Activated T-helper 1 cell treated with anti-CD3 and anti-CD28 coated beads, Interleukin-12 subunit alpha, Interleukin-12 subunit beta, Interleukin-2, Interleukin-4 antibody, amounts not matched to agents 30 ng/mL and 10 ng/mL and 1 ng/mL, durations not matched to agents 14 hours and 24 hours and 36 hours (primary cell): ENCODE results near the gene SUN1. TPM values are rescaled to one million over a fixed set of nuclear protein-coding genes. Genes with fewer than 3 reads are reported as not detected.

Experiments used
- DNase-seq: peaks from one replicate; pipeline ENCODE4 v3.0.0; 2021; ENCODE audit warnings: low spot score
- H3K27ac Mint-ChIP-seq: one replicate; pipeline ENCODE4 v1.8.0; 2021; ENCODE audit warnings: mild to moderate bottlenecking, mixed read lengths
- H3K27me3 Mint-ChIP-seq: one replicate; pipeline ENCODE4 v1.8.0; 2022; ENCODE audit warnings: mild to moderate bottlenecking, moderate library complexity, mixed read lengths; ENCODE audit not compliant: insufficient read depth
- H3K36me3 Mint-ChIP-seq: one replicate; pipeline ENCODE4 v1.8.0; 2021; ENCODE audit warnings: low read depth, mixed read lengths
- H3K4me1 Mint-ChIP-seq: one replicate; pipeline ENCODE4 v1.8.0; 2021; ENCODE audit warnings: low read depth, mixed read lengths
- H3K4me3 Mint-ChIP-seq: one replicate; pipeline ENCODE4 v1.8.0; 2021; ENCODE audit warnings: mild to moderate bottlenecking, moderate library complexity, mixed read lengths
- H3K9me3 Mint-ChIP-seq: one replicate; pipeline ENCODE4 v1.8.0; 2021; ENCODE audit warnings: mixed read lengths
- intact Hi-C: fragments of 100-400 bp; cut with micrococcal nuclease; formaldehyde crosslinking; loops from one replicate; pipeline ENCODE4 v1.15.1; 2024
- total RNA-seq: library from RNA; stranded (reverse); gene quantifications from 2 replicates; pipeline ENCODE4 v1.2.3, GENCODE V29; 2022

SUN1 gene
- total RNA-seq, 1 donor from 2014 or later: 76.4 TPM

- intact Hi-C loops: no loop called here
- peaks cover 5% of the 10 kb centered on the region for H3K4me1 Mint-ChIP-seq
- H3K36me3 Mint-ChIP-seq: peaks cover 31% of the 10 kb centered on the region
- no peaks in the 10 kb centered on the region for H3K9me3 Mint-ChIP-seq
- H3K27me3 Mint-ChIP-seq: no peaks in the 10 kb centered on the region
- no peak overlapping the region for H3K27ac Mint-ChIP-seq
- DNase-seq: no peak
- H3K4me3 Mint-ChIP-seq: no peak overlapping the region
Observed at GRCh38 chr7:889391-889790, 57.1 kb downstream of the SUN1 start.

DNA sequence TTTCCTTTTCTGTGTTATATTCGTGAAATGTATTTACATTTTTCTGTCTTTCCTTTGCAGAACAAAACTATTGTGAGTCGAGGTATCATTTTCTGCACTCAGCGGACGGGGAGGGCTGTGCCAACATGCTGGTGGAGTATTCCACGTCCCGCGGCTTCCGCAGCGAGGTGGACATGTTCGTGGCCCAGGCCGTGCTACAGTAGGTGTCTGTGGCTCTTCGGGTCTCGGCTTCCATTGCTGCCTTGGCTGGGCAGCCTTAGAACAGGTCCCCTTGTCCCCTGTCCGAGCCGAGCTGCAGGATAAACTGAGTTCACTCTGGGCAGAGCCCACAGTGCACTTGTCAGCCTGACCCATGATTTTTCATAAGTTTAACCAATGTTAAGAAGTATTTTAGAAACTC is 58.6 kb downstream of the SUN1 start:
- H3K4me1 Mint-ChIP-seq: peaks cover 5% of the 10 kb centered on the region
- H3K9me3 Mint-ChIP-seq: no peaks in the 10 kb centered on the region
- H3K27ac Mint-ChIP-seq: no peak overlapping the region
- no peak overlapping the region for H3K4me3 Mint-ChIP-seq
- intact Hi-C loops: no loop called here
- peaks cover 39% of the 10 kb centered on the region for H3K36me3 Mint-ChIP-seq
- H3K27me3 Mint-ChIP-seq: no peaks in the 10 kb centered on the region
- DNase-seq: no peak

DNA sequence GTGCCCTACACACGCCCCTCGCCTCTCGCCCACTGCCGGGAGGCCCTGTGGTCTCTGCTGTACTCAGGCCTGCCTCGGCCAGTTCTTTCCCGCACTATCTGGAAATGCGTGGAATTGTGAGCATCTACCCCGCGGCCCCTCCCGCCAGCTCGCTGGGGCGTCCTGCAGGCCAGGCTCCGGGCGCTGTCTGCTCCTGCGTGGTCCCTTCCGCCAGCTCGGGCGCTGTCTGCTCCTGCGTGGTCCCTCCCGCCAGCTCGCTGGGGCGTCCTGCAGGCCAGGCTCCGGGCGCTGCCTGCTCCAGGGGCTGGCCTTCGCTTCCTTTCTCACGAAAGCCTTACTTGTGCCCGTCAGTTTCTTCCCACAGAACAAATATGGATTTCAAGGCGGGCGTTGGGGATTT is 59.0 kb downstream of the SUN1 start:
- H3K9me3 Mint-ChIP-seq: no peaks in the 10 kb centered on the region
- no peak overlapping the region for H3K4me3 Mint-ChIP-seq
- intact Hi-C loops: no loop called here
- H3K27me3 Mint-ChIP-seq: no peaks in the 10 kb centered on the region
- no peak overlapping the region for H3K27ac Mint-ChIP-seq
- H3K4me1 Mint-ChIP-seq: peaks cover 5% of the 10 kb centered on the region
- DNase-seq: no peak
- H3K36me3 Mint-ChIP-seq: peaks cover 43% of the 10 kb centered on the region

- Mint-ChIP-seq H3K4me1 (peaks cover 5% of the 10 kb centered on the region), H3K9me3 (no peaks in the 10 kb centered on the region), H3K27me3 (no peaks in the 10 kb centered on the region), H3K4me3 (no peak overlapping the region), H3K36me3 (peaks cover 44% of the 10 kb centered on the region), H3K27ac (no peak overlapping the region)
- intact Hi-C loops: no loop called here
- no peak for DNase-seq
Observed at GRCh38 chr7:891805-892204, 59.5 kb downstream of the SUN1 start.

GRCh38 chr7:892648-893593 is 60.6 kb downstream of the SUN1 start:
- Mint-ChIP-seq H3K27ac (no peak overlapping the region), H3K27me3 (no peaks in the 10 kb centered on the region), H3K4me3 (no peak overlapping the region), H3K9me3 (no peaks in the 10 kb centered on the region), H3K36me3 (peaks cover 44% of the 10 kb centered on the region), H3K4me1 (peaks cover 5% of the 10 kb centered on the region)
- no peak for DNase-seq
- intact Hi-C loops: no loop called here

DNA sequence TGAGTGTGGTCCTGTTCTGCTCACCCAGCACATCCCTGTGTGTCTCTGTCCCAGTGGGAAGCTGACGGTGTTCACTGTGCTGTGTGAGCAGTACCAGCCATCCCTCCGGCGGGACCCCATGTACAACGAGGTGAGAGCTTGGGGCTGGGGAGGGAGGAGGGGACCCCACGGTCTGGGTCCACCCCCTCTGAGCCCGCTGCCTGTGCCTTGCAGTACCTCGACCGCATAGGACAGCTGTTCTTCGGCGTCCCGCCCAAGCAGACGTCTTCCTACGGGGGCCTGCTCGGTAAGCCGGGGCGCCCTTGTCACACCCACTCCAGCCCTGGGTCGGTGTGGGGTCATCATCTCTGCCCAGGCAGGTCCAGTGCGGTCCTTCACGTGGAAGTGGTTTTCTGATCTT is 61.4 kb downstream of the SUN1 start:
- no peaks in the 10 kb centered on the region for H3K27me3 Mint-ChIP-seq
- no peak for DNase-seq
- H3K27ac Mint-ChIP-seq: no peak overlapping the region
- H3K9me3 Mint-ChIP-seq: no peaks in the 10 kb centered on the region
- no peak overlapping the region for H3K4me3 Mint-ChIP-seq
- peaks cover 5% of the 10 kb centered on the region for H3K4me1 Mint-ChIP-seq
- peaks cover 41% of the 10 kb centered on the region for H3K36me3 Mint-ChIP-seq
- intact Hi-C loops: no loop called here

DNA sequence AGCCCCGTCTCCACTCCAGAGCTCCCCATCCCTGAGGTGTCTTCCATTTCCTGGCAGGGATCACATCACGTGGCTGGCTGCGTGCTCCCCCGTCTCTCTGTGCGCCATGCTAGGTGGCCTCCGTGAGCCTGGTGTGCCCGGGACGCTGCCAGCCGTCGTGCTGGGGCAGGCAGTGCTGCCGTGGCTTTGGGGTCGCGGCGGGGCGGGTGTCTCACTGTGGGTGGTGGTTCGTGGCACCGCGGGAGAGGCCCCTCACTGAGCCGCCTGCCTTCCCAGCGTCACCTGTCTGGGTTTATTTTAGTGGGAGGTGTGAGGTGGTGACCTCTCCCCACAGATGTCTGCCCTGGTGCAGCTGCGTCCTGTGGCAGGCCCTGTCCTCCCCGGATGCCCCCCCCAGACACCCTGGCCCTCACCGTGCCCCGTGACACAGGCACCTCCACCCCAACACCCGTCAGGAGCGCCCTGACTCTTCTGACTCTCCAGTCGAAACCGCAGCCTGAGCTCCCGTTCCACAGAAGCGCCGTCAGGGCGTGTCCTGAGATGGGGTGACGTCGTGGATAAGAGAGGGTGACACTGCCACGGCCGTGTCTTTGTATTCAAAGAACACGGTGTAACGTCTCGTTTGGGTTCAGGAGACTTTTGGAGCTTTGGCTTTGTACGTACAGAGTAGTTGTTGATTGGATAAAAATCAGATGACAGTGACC is 62.0 kb downstream of the SUN1 start:
- intact Hi-C loops: no loop called here
- Mint-ChIP-seq H3K27ac (no peak overlapping the region), H3K9me3 (no peaks in the 10 kb centered on the region), H3K4me3 (no peak overlapping the region), H3K4me1 (peaks cover 5% of the 10 kb centered on the region), H3K27me3 (no peaks in the 10 kb centered on the region), H3K36me3 (peaks cover 40% of the 10 kb centered on the region)
- DNase-seq: no peak

DNA sequence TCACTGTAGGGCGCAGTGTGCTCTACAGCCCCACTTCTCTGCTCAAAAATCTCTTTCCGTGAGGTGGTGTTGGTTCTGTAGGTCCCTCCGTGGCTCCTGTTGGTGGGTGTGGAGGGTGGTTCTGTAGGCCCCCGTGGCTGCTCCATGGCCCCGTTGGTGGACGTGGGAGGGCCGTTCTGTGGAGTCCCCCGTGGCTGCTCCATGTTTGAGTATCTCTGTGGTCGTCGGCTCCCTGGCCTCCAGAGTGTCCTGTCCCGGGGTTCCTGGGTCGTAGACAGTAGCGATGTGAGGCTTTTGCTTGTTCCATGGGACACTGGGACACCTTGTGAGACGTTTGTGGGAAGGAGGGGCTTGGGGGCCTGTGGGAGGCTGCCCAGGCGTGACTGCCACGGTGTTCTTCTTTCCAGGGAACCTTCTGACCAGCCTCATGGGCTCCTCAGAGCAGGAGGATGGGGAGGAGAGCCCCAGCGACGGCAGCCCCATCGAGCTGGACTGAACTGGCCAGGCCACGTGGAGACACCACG is 62.7 kb downstream of the SUN1 start:
- no peaks in the 10 kb centered on the region for H3K27me3 Mint-ChIP-seq
- intact Hi-C loops: no loop called here
- H3K4me1 Mint-ChIP-seq: peaks cover 5% of the 10 kb centered on the region
- no peak overlapping the region for H3K27ac Mint-ChIP-seq
- no peak overlapping the region for H3K4me3 Mint-ChIP-seq
- DNase-seq: no peak
- H3K36me3 Mint-ChIP-seq: peaks cover 40% of the 10 kb centered on the region
- no peaks in the 10 kb centered on the region for H3K9me3 Mint-ChIP-seq

GRCh38 chr7:895451-896052 is 63.3 kb downstream of the SUN1 start:
- no peaks in the 10 kb centered on the region for H3K27me3 Mint-ChIP-seq
- intact Hi-C loops: no loop called here
- H3K4me3 Mint-ChIP-seq: no peak overlapping the region
- H3K9me3 Mint-ChIP-seq: no peaks in the 10 kb centered on the region
- peaks cover 37% of the 10 kb centered on the region for H3K36me3 Mint-ChIP-seq
- peaks cover 5% of the 10 kb centered on the region for H3K4me1 Mint-ChIP-seq
- no peak overlapping the region for H3K27ac Mint-ChIP-seq
- no peak for DNase-seq

DNA sequence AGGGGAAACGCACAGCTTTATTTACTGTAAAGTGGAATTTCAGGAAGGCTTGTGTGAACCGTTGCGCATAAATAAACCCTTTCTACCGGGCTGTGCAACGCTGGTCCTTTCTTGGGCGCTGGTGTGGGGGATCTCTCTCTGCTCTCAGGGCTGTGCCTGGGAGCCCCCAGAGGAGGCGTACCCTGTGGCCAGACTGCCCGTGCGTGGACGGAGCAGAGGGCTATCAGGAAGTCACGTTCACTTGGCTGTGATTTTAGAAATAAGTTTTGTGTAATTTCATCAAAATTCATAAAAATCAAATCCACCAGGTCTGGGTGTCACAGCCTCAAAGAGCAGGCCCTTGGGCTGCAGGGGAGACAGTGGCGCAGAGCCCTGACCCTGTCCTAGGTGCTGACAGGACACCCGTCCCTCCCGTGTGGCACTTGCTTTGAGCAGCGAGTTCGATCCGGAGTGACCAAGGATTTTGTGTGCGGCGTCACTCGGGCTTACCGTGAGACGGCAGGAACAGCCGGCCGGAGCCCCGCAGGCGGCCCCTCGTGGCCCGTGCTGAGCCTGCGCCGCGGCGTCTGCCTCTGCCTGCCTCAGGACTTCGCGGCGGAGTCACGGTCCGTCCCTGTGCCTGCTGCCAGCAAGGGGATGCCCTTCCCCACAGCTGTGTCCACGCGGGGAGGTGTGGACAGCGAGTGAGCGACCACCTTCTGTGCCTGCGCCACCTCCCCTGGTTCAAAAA is 64.2 kb downstream of the SUN1 start:
- no peak for DNase-seq
- Mint-ChIP-seq H3K36me3 (peaks cover 30% of the 10 kb centered on the region), H3K4me1 (peaks cover 5% of the 10 kb centered on the region), H3K4me3 (no peak overlapping the region), H3K9me3 (no peaks in the 10 kb centered on the region), H3K27ac (no peak overlapping the region), H3K27me3 (no peaks in the 10 kb centered on the region)
- intact Hi-C loops: no loop called here

- DNase-seq: no peak
- Mint-ChIP-seq H3K4me3 (no peak overlapping the region), H3K27ac (no peak overlapping the region), H3K36me3 (peaks cover 30% of the 10 kb centered on the region), H3K27me3 (no peaks in the 10 kb centered on the region), H3K4me1 (peaks cover 5% of the 10 kb centered on the region), H3K9me3 (no peaks in the 10 kb centered on the region)
- intact Hi-C loops: no loop called here
Observed at GRCh38 chr7:897086-897485, 64.8 kb downstream of the SUN1 start.

DNA sequence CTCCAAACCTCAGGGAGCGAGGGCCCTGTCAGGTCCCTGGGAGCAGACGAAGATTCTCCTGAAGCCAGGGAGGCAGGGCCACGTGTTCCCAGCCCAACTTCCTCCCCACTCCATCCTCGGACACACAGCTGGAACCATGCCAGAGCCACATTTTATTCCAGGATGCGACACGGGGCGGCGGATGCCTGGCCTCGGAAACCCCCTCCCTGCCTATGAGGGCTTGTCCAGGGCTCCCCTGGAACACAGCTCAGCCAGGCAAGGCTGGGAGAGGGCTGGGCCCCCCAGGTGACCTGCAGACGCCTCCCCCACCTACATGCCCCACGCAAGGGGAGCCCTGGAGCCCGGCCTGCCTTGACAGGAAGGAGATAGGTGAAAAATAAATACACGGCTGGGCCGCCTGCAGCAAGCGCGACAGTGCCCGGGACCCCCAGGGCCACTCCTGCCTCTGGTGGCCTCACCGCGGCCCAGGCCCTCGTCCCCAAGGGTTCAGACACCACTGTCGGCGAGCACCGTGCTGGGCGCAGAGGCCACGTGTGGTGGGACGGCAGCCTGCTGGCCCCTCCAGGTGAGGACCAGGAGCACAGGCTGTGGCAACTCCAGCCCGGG is 65.6 kb downstream of the SUN1 start:
- Mint-ChIP-seq H3K27me3 (no peaks in the 10 kb centered on the region), H3K9me3 (no peaks in the 10 kb centered on the region), H3K36me3 (peaks cover 23% of the 10 kb centered on the region), H3K27ac (no peak overlapping the region), H3K4me1 (no peaks in the 10 kb centered on the region), H3K4me3 (no peak overlapping the region)
- no peak for DNase-seq
- intact Hi-C loops: no loop called here
